Suprapubic skin (tissue), 4 donors: ENCODE results near the gene EVA1C. TPM values are rescaled to one million over a fixed set of nuclear protein-coding genes. Genes with fewer than 3 reads are reported as not detected.
A peak's percentile ranks its signal among the peaks of the same experiment; 100 is the strongest.
"Not testable (repeated sequence)": the region's sequence is repeated elsewhere in the genome, so short reads cannot be mapped to it uniquely, and the experiment has no call there.

Source experiments
- DNase-seq, 2 donors: peaks; one replicate each; pipeline ENCODE4 v3.0.0-alpha.2; 2019; ENCODE audit warnings: low spot score in 2 of 2
- H3K27ac ChIP-seq: fragments of 200-600 bp; sonication (generic); one replicate; pipeline ENCODE4 v1.5.1; 2019
- H3K27me3 ChIP-seq: fragments of 200-600 bp; sonication (generic); one replicate; pipeline ENCODE4 v1.5.1; 2019
- H3K36me3 ChIP-seq: fragments of 200-600 bp; sonication (generic); one replicate; pipeline ENCODE4 v1.5.1; 2019
- H3K4me1 ChIP-seq: fragments of 200-600 bp; sonication (generic); one replicate; pipeline ENCODE4 v1.5.1; 2019
- H3K4me3 ChIP-seq: fragments of 200-600 bp; sonication (generic); one replicate; pipeline ENCODE4 v1.5.1; 2019; ENCODE audit warnings: mild to moderate bottlenecking
- H3K9me3 ChIP-seq: fragments of 200-600 bp; sonication (generic); one replicate; pipeline ENCODE4 v1.5.1; 2019
- CTCF ChIP-seq, 2 donors: fragments of 200-600 bp in 1 of 2; fragments of 450-650 bp in 1 of 2; sonication (generic) in 1 of 2; IDR thresholded peaks; one replicate each; pipeline ENCODE4 v1.5.1; 2016 to 2019; ENCODE audit warnings: antibody characterized with exemption in 2 of 2, mild to moderate bottlenecking in 1 of 2, moderate library complexity in 1 of 2
- EP300 ChIP-seq: sonication (generic); formaldehyde crosslinking; IDR thresholded peaks from one replicate; pipeline ENCODE4 v1.6.1; 2017; ENCODE audit warnings: antibody characterized with exemption
- POLR2A ChIP-seq, 2 donors: fragments of 450-650 bp; IDR thresholded peaks; one replicate each; pipeline ENCODE4 v1.6.1; 2017; ENCODE audit warnings: antibody characterized with exemption in 2 of 2, mild to moderate bottlenecking in 2 of 2, moderate library complexity in 2 of 2
- POLR2AphosphoS5 ChIP-seq, 3 donors: sonication (generic); formaldehyde crosslinking; IDR thresholded peaks; one replicate each; pipeline ENCODE4 v1.6.1; 2017; ENCODE audit warnings: antibody characterized with exemption in 3 of 3
- WGBS: methylation state at CpG from one replicate; pipeline ENCODE4 v1.1.5; 2018; 5-methylcytosine and 5-hydroxymethylcytosine counted together
- total RNA-seq, 4 donors: library from RNA; depleted of rRNA; stranded (reverse); fragments of >200 nt; gene quantifications; one replicate each; pipeline ENCODE4 v1.1.0, GENCODE V29; 2016

Gene EVA1C
- total RNA-seq, 4 donors from 2014 or later, result 57.1 to 98.6 (median 63.2) TPM

GRCh38 chr21:32437729-32438128 is 25.2 kb downstream of the EVA1C start:
- no peak for DNase-seq
- no peak overlapping the region for H3K27ac ChIP-seq
- TF ChIP-seq CTCF (IDR thresholded peaks at IDR 0.05), result no peak
- TF ChIP-seq EP300, result no peak
- no peak for TF ChIP-seq POLR2AphosphoS5 (IDR thresholded peaks at IDR 0.05)
- no peak for TF ChIP-seq POLR2A (IDR thresholded peaks at IDR 0.05)
- 65% methylated on average over 12 of the region's 12 CpGs for WGBS
- H3K4me3 ChIP-seq, result no peak overlapping the region
- H3K27me3 ChIP-seq, result no peaks in the 10 kb centered on the region
- no peaks in the 10 kb centered on the region for H3K36me3 ChIP-seq
- no peaks in the 10 kb centered on the region for H3K4me1 ChIP-seq
- no peaks in the 10 kb centered on the region for H3K9me3 ChIP-seq

- Histone ChIP-seq H3K27ac (peak overlapping the region; percentile 41), H3K27me3 (no peaks in the 10 kb centered on the region), H3K9me3 (peaks cover 7% of the 10 kb centered on the region), H3K36me3 (no peaks in the 10 kb centered on the region), H3K4me1 (peaks cover 7% of the 10 kb centered on the region), H3K4me3 (no peak overlapping the region)
- 62% methylated on average over 8 of the region's 8 CpGs for WGBS
- TF ChIP-seq EP300 (no peak), POLR2A (IDR thresholded peaks at IDR 0.05) (no peak), CTCF (IDR thresholded peaks at IDR 0.05) (no peak), POLR2AphosphoS5 (IDR thresholded peaks at IDR 0.05) (no peak)
- DNase-seq, result no peak
Observed at GRCh38 chr21:32442566-32443318, 30.2 kb downstream of the EVA1C start.

- H3K4me3 ChIP-seq, result no peak overlapping the region
- H3K27ac ChIP-seq, result no peak overlapping the region
- H3K27me3 ChIP-seq, result no peaks in the 10 kb centered on the region
- DNase-seq, result no peak
- H3K36me3 ChIP-seq, result no peaks in the 10 kb centered on the region
- peaks cover 7% of the 10 kb centered on the region for H3K9me3 ChIP-seq
- WGBS, result 89% methylated on average over 6 of the region's 6 CpGs
- TF ChIP-seq POLR2AphosphoS5 (IDR thresholded peaks at IDR 0.05) (no peak), POLR2A (IDR thresholded peaks at IDR 0.05) (no peak), EP300 (no peak), CTCF (IDR thresholded peaks at IDR 0.05) (no peak)
- H3K4me1 ChIP-seq, result peaks cover 7% of the 10 kb centered on the region
Observed at GRCh38 chr21:32445101-32445500, 32.6 kb downstream of the EVA1C start.

- 57% methylated on average over 3 of the region's 3 CpGs for WGBS
- not testable (repeated sequence) for H3K27ac ChIP-seq, H3K36me3 ChIP-seq, H3K27me3 ChIP-seq, H3K9me3 ChIP-seq, H3K4me3 ChIP-seq, DNase-seq
- peaks cover 15% of the 10 kb centered on the region for H3K4me1 ChIP-seq
Observed at GRCh38 chr21:32446440-32446839, 33.9 kb downstream of the EVA1C start.

GRCh38 chr21:32447224-32447623 is 34.7 kb downstream of the EVA1C start:
- WGBS, result 91% methylated on average over 5 of the region's 5 CpGs
- Histone ChIP-seq H3K27ac (no peak overlapping the region), H3K9me3 (peaks cover 7% of the 10 kb centered on the region), H3K27me3 (no peaks in the 10 kb centered on the region), H3K4me3 (no peak overlapping the region), H3K4me1 (peaks cover 20% of the 10 kb centered on the region), H3K36me3 (no peaks in the 10 kb centered on the region)
- no peak for TF ChIP-seq POLR2A (IDR thresholded peaks at IDR 0.05)
- no peak for TF ChIP-seq EP300
- TF ChIP-seq POLR2AphosphoS5 (IDR thresholded peaks at IDR 0.05), result no peak
- no peak for TF ChIP-seq CTCF (IDR thresholded peaks at IDR 0.05)
- no peak for DNase-seq
